Neural progenitor cell (in vitro differentiated cells): ENCODE measurements around the gene TRIM64. TPM values are rescaled to one million over a fixed set of nuclear protein-coding genes. Genes with fewer than 3 reads are reported as not detected.
"Not testable (repeated sequence)": the region's sequence is repeated elsewhere in the genome, so short reads cannot be mapped to it uniquely, and the experiment has no call there.

ENCODE experiments used
- DNase-seq: peaks from one replicate; pipeline ENCODE4 v3.0.0-alpha.2; 2016; ENCODE audit warnings: low spot score
- H2AFZ ChIP-seq: fragments of 200-600 bp; sonication (generic); replicated peaks from 2 replicates; pipeline ENCODE4 v1.6.1; 2016; ENCODE audit warnings: antibody characterized with exemption
- H3F3A ChIP-seq: fragments of 200-600 bp; sonication (generic); 2 replicates; pipeline ENCODE4 v1.6.1; 2016; ENCODE audit warnings: antibody characterized with exemption, low read depth
- H3K27ac ChIP-seq: fragments of 200-600 bp; sonication (generic); 2 replicates; pipeline ENCODE4 v1.5.1; 2016; ENCODE audit warnings: mild to moderate bottlenecking
- H3K27me3 ChIP-seq: fragments of 200-600 bp; sonication (generic); 2 replicates; pipeline ENCODE4 v1.6.1; 2016; ENCODE audit warnings: mild to moderate bottlenecking, moderate library complexity
- H3K36me3 ChIP-seq: fragments of 200-600 bp; sonication (generic); 2 replicates; pipeline ENCODE4 v1.5.1; 2016
- H3K4me1 ChIP-seq: fragments of 200-600 bp; sonication (generic); 2 replicates; pipeline ENCODE4 v1.6.1; 2016; ENCODE audit warnings: mixed run types
- H3K4me2 ChIP-seq: fragments of 200-600 bp; sonication (generic); 2 replicates; pipeline ENCODE4 v1.6.1; 2016
- H3K4me3 ChIP-seq: fragments of 200-600 bp; sonication (generic); 2 replicates; pipeline ENCODE4 v1.5.1; 2016
- H3K79me2 ChIP-seq: fragments of 200-600 bp; sonication (generic); 2 replicates; pipeline ENCODE4 v1.6.1; 2016; ENCODE audit warnings: low read depth
- H3K9ac ChIP-seq: fragments of 200-600 bp; sonication (generic); 2 replicates; pipeline ENCODE4 v1.6.1; 2016
- H3K9me3 ChIP-seq: fragments of 200-600 bp; sonication (generic); 2 replicates; pipeline ENCODE4 v1.5.1; 2016; ENCODE audit warnings: low read depth
- H4K20me1 ChIP-seq: fragments of 200-600 bp; sonication (generic); 2 replicates; pipeline ENCODE4 v1.6.1; 2016; ENCODE audit warnings: low read depth
- H3K27ac Mint-ChIP-seq: 3 replicates; pipeline ENCODE4 v1.8.0; 2021; ENCODE audit warnings: mixed read lengths
- H3K27me3 Mint-ChIP-seq: 2 replicates; pipeline ENCODE4 v1.8.0; 2022; ENCODE audit warnings: low read depth, mild to moderate bottlenecking, inconsistent platforms, moderate library complexity, mixed read lengths; ENCODE audit not compliant: insufficient read depth
- H3K36me3 Mint-ChIP-seq: 3 replicates; pipeline ENCODE4 v1.8.0; 2021; ENCODE audit warnings: mixed read lengths
- H3K4me1 Mint-ChIP-seq: 3 replicates; pipeline ENCODE4 v1.8.0; 2021; ENCODE audit warnings: mixed read lengths
- H3K4me3 Mint-ChIP-seq: 3 replicates; pipeline ENCODE4 v1.8.0; 2021; ENCODE audit warnings: mild to moderate bottlenecking, moderate library complexity, mixed read lengths
- H3K9me3 Mint-ChIP-seq: 3 replicates; pipeline ENCODE4 v1.8.0; 2020; ENCODE audit warnings: mixed read lengths
- EZH2 ChIP-seq: fragments of 200-600 bp; sonication (generic); IDR thresholded peaks from 2 replicates; pipeline ENCODE4 v1.6.1; 2017; ENCODE audit warnings: antibody characterized with exemption, mild to moderate bottlenecking, moderate library complexity
- EZH2phosphoT487 ChIP-seq: fragments of 200-600 bp; sonication (generic); IDR thresholded peaks from 2 replicates; pipeline ENCODE4 v1.6.1; 2017; ENCODE audit warnings: antibody characterized with exemption
- small RNA-seq: library from RNA; depleted of rRNA; stranded (forward); fragments of <200 nt; gene quantifications from one replicate; pipeline ENCODE3, GENCODE V24; 2015
- total RNA-seq: library from RNA; depleted of rRNA; stranded (reverse); fragments of >200 nt; gene quantifications from 2 replicates; pipeline ENCODE4 v1.2.3, GENCODE V29; 2015; ENCODE audit warnings: low replicate concordance
- TF ChIP-seq, protein P1 (sequence below): fragments of 200-600 bp; sonication (generic); IDR thresholded peaks from 2 replicates; pipeline ENCODE4 v1.5.1; 2017; ENCODE audit warnings: antibody characterized with exemption, mild to moderate bottlenecking

TRIM64 gene, protein sequence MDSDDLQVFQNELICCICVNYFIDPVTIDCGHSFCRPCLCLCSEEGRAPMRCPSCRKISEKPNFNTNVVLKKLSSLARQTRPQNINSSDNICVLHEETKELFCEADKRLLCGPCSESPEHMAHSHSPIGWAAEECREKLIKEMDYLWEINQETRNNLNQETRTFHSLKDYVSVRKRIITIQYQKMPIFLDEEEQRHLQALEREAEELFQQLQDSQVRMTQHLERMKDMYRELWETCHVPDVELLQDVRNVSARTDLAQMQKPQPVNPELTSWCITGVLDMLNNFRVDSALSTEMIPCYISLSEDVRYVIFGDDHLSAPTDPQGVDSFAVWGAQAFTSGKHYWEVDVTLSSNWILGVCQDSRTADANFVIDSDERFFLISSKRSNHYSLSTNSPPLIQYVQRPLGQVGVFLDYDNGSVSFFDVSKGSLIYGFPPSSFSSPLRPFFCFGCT
- not detected in 2 replicates for total RNA-seq

- H3K4me3 ChIP-seq, H3K27ac Mint-ChIP-seq, H4K20me1 ChIP-seq, H3K4me1 Mint-ChIP-seq, H3K9me3 ChIP-seq, H3K79me2 ChIP-seq, H3K4me2 ChIP-seq, H3K4me3 Mint-ChIP-seq, H3K4me1 ChIP-seq, H3K27me3 ChIP-seq, H2AFZ ChIP-seq, H3F3A ChIP-seq, H3K27ac ChIP-seq, H3K36me3 Mint-ChIP-seq, H3K9me3 Mint-ChIP-seq, H3K27me3 Mint-ChIP-seq, DNase-seq, H3K36me3 ChIP-seq, H3K9ac ChIP-seq: not testable (repeated sequence)
Measured at GRCh38 chr11:89965737-89966136, at the start of gene TRIM64. Gene TRIM64, plus strand, starts transcription at chr11:89966037. Its CDS starts 2,467 bp downstream, at chr11:89968504.

- H3K27ac ChIP-seq: no peak within 1 kb of the TSS
- no peaks in the 10 kb centered on the region for H3F3A ChIP-seq
- TF ChIP-seq EZH2phosphoT487 (no peak), EZH2 (no peak)
- TF ChIP-seq, protein P1, sequence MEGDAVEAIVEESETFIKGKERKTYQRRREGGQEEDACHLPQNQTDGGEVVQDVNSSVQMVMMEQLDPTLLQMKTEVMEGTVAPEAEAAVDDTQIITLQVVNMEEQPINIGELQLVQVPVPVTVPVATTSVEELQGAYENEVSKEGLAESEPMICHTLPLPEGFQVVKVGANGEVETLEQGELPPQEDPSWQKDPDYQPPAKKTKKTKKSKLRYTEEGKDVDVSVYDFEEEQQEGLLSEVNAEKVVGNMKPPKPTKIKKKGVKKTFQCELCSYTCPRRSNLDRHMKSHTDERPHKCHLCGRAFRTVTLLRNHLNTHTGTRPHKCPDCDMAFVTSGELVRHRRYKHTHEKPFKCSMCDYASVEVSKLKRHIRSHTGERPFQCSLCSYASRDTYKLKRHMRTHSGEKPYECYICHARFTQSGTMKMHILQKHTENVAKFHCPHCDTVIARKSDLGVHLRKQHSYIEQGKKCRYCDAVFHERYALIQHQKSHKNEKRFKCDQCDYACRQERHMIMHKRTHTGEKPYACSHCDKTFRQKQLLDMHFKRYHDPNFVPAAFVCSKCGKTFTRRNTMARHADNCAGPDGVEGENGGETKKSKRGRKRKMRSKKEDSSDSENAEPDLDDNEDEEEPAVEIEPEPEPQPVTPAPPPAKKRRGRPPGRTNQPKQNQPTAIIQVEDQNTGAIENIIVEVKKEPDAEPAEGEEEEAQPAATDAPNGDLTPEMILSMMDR: no peak
- H2AFZ ChIP-seq: peak within 1 kb of the TSS; percentile 57
- H3K36me3 Mint-ChIP-seq: no peaks in the 10 kb centered on the region
- H3K4me3 Mint-ChIP-seq: no peak within 1 kb of the TSS
- H3K36me3 ChIP-seq: no peaks in the 10 kb centered on the region
- no peaks in the 10 kb centered on the region for H3K4me1 ChIP-seq
- no peak within 1 kb of the TSS for H3K9ac ChIP-seq
- H3K79me2 ChIP-seq: no peaks in the 10 kb centered on the region
- H3K27me3 Mint-ChIP-seq: no peaks in the 10 kb centered on the region
- no peak within 1 kb of the TSS for H3K4me3 ChIP-seq
- no peaks in the 10 kb centered on the region for H4K20me1 ChIP-seq
- no peaks in the 10 kb centered on the region for H3K9me3 Mint-ChIP-seq
- no peaks in the 10 kb centered on the region for H3K9me3 ChIP-seq
- H3K4me2 ChIP-seq: no peak within 1 kb of the TSS
- DNase-seq: no peak
- no peaks in the 10 kb centered on the region for H3K27me3 ChIP-seq
- no peaks in the 10 kb centered on the region for H3K4me1 Mint-ChIP-seq
- no peak within 1 kb of the TSS for H3K27ac Mint-ChIP-seq
Measured at GRCh38 chr11:89922195-89922660, 43.6 kb upstream of the TRIM64 start, which contains the start of gene TRIM49D1. Gene TRIM49D1, minus strand, starts transcription at chr11:89922245. Its CDS starts 4,535 bp downstream, at chr11:89917710.

GRCh38 chr11:89923764-89924163 lies 42.1 kb upstream of the TRIM64 start, which contains the start of gene TRIM49D2:
Gene TRIM49D2, plus strand, starts transcription at chr11:89924064. Its CDS starts 2,698 bp downstream, at chr11:89926762.
- not testable (repeated sequence) for H2AFZ ChIP-seq, H3K27ac ChIP-seq, DNase-seq, H3K4me3 ChIP-seq, H3K9me3 Mint-ChIP-seq, H3K27ac Mint-ChIP-seq, H3K27me3 ChIP-seq, H3K4me1 ChIP-seq, H4K20me1 ChIP-seq, H3K9me3 ChIP-seq, H3K4me1 Mint-ChIP-seq, H3K36me3 ChIP-seq, H3K4me2 ChIP-seq, H3K79me2 ChIP-seq, H3F3A ChIP-seq, H3K9ac ChIP-seq, H3K36me3 Mint-ChIP-seq, H3K4me3 Mint-ChIP-seq, H3K27me3 Mint-ChIP-seq

DNA sequence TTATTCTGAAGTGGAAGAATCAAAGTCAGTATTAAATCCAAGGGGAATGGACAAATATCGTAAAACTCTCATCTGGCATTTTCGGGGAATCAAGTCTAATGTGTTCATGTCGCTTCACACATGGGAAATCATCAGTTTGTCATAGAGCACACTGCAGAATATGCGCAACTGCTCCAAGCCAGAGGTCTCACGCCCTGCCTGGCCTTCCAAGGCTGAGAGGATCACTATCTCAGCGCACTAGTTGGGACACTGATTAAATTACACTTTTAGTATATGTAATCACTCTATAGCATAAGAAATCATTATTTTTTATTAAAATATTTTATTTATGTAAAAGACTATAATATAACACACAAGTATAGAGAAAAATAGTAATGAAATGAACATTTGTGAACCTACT lies 5.0 kb upstream of the TRIM64 start:
- not testable (repeated sequence) for H3K9ac ChIP-seq, H3K4me1 Mint-ChIP-seq, H3K9me3 Mint-ChIP-seq, H3K27me3 Mint-ChIP-seq, H3K79me2 ChIP-seq, DNase-seq, H3K9me3 ChIP-seq, H3K27ac ChIP-seq, H3K27ac Mint-ChIP-seq, H3K4me2 ChIP-seq, H3F3A ChIP-seq, H2AFZ ChIP-seq, H3K4me1 ChIP-seq, H4K20me1 ChIP-seq, H3K4me3 Mint-ChIP-seq, H3K27me3 ChIP-seq, H3K36me3 Mint-ChIP-seq, H3K4me3 ChIP-seq, H3K36me3 ChIP-seq

Small RNA genes within 50 kb of the gene (small RNA-seq; reads per million reads assigned to genes)
- gene AP004607.1: not detected

Other genes starting within 250 kb of the TRIM64 start
- not detected in 2 replicates for gene TRIM49, start 157.5 kb upstream of the TRIM64 start, total RNA-seq
- not detected in 2 replicates for gene TRIM64B, start 87.5 kb upstream of the TRIM64 start, total RNA-seq
- gene TRIM49D1, start 43.8 kb upstream of the TRIM64 start, total RNA-seq: not detected in 2 replicates
- gene TRIM49D2, start 42.0 kb upstream of the TRIM64 start, total RNA-seq: not detected in 2 replicates
- gene TRIM49C, start 65.1 kb downstream of the TRIM64 start, total RNA-seq: not detected in 2 replicates
- not detected in 2 replicates for gene UBTFL1, start 119.9 kb downstream of the TRIM64 start, total RNA-seq
- 24.6 and 67.1 TPM in 2 replicates for gene NAALAD2, start 168.6 kb downstream of the TRIM64 start, total RNA-seq